ENCODE measurements around the gene MPZL2.

Gene MPZL2

GRCh38 chr11:118243993-118244762, 19.9 kb downstream of the MPZL2 start:
- in situ Hi-C loops (cut with MboI; ENCODE audit: low sequenced_read_pairs), result no loop called here

DNA sequence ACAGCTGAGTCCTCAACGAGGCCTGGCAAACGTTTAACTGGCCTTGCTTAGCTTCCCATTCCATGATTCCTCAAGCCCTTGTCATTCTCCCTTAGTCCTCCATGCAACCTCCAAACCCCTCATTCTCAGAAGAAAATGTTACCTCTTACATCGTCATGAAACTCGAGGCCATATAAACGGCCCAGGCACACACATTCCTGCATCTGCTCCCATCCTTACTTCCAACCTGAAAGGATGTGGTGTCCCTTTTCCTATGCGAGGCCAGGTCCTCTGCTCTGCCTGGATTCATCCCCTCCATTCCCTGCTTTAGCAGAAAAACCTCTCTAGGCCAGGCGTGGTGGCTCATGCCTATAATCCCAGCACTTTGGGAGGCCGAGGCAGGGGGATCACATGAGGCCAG, 20.9 kb downstream of the MPZL2 start:
- in situ Hi-C loops (cut with MboI; ENCODE audit: low sequenced_read_pairs), result no loop called here

GRCh38 chr11:118241764-118242098, 22.4 kb downstream of the MPZL2 start:
- in situ Hi-C loops (cut with MboI; ENCODE audit: low sequenced_read_pairs), result no loop called here

GRCh38 chr11:118240999-118241763, 22.9 kb downstream of the MPZL2 start:
- in situ Hi-C loops (cut with MboI; ENCODE audit: low sequenced_read_pairs), result no loop called here

DNA sequence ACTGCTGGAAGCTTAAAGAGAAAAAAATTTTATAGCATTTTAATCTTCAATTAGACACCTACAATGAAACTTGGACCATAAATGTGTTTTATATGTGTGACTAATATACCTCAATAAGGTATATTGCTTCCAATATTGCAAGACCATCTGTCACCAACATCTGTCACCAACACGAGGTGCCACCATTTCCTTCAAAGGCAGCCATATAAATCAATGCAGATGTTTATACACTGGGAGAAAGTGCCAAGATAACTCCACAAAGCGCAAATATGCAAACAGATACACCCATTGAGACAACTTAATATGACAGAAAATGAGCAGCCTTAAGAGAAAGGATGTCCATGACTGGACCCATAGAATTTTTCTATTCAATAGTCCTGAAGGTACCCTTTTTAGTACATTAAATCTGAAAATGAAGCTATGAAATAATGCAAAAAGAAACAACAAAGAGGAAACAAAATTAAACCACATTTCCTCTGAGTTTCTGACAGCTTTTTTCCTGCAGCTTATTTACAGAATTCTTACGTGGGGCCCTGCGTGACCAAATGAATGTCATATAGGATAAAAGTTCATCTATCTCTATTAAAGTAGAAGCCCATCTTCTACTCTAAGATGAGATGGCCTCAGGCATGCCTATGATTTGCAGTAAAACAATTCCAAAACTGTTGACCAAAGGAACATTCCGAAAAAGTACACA, 24.4 kb downstream of the MPZL2 start:
- in situ Hi-C loops (cut with MboI; ENCODE audit: low sequenced_read_pairs), result no loop called here

DNA sequence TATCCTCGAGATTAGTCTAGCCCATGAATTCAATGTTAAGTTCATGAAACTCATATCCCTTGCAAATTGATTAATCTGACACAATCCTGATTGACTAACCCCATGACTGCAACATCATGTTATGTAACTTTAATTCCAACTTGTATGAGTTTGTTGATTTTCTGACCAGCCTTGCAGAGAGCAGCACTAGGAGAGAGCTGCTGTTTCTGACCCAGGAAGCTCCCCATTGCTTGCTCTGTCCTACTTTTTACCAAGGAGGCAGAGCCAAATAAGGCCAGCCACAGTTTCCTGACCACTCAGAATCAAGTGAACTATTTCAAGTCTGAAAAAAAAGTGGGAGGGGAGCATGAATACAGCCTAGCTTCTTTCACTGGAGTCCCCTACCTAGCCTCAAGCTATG, 25.2 kb downstream of the MPZL2 start:
- in situ Hi-C loops (cut with MboI; ENCODE audit: low sequenced_read_pairs), result no loop called here

- in situ Hi-C loops (cut with MboI; ENCODE audit: low sequenced_read_pairs), result no loop called here
These were observed 25.7 kb downstream of the MPZL2 start for GRCh38 chr11:118238421-118238820.

DNA sequence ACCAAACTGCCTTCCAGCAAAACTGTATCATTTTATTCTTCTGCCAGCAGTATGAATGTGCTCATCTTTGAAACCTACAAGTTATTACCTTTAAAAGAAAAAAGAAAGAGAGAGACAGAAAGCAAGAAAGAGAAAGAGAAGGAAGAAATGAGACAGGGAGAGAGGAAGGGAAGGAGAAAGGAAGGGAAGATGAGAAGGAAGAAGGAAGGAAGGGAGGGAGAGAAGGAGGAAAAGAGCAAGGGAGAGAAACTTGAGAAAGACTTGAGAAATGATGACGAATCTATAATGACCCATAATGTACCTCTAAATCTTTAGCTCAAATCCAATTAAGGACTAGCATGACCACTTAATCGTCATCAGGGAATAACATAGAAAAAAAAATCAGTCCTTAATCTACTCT, 27.9 kb downstream of the MPZL2 start:
- in situ Hi-C loops (cut with MboI; ENCODE audit: low sequenced_read_pairs), result no loop called here

GRCh38 chr11:118234833-118235232, 29.3 kb downstream of the MPZL2 start:
- in situ Hi-C loops (cut with MboI; ENCODE audit: low sequenced_read_pairs), result no loop called here

GRCh38 chr11:118233850-118234249, 30.2 kb downstream of the MPZL2 start:
- in situ Hi-C loops (cut with MboI; ENCODE audit: low sequenced_read_pairs), result no loop called here

- in situ Hi-C loops (cut with MboI; ENCODE audit: low sequenced_read_pairs), result no loop called here
These were observed 30.7 kb downstream of the MPZL2 start for GRCh38 chr11:118233377-118233776.

DNA sequence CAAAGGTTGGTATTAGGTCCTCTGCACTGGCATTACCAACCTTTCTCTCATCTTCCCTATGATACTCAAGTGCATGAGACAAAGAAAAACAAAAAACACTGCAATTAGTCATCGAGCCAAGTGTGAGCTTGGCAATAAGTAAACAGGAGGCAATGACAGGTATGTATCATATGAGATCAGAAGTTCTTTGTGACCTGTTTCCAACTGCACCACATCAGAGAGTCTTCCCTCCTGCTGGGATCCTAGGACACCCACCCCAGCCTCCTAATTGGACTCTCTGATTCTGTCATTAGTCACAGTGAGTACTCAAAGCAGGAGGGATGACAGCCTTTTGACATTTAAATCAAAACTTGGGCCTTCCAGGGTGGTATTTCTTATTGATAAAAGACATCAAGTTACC, 31.4 kb downstream of the MPZL2 start:
- in situ Hi-C loops (cut with MboI; ENCODE audit: low sequenced_read_pairs), result no loop called here

- in situ Hi-C loops (cut with MboI; ENCODE audit: low sequenced_read_pairs), result no loop called here
These were observed 32.6 kb downstream of the MPZL2 start for GRCh38 chr11:118231461-118231860.

DNA sequence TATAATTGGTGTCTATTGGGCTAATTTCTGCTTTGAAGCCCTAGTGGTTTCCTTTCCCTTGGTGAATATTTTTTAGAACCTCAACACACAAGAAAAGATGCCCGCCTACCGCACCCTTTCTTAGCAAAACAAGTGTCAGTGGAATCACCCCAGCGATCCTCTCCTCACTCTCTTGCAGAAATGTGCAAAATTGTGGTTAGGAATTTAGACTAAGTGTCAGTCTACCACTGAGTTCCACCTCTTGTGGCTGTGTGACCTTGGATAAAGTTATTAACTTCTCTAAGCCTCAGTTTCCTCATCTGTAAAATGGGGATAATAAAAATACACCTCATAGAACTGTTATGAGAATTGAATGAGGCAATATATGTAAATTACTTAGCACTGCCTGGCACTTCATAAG, 34.0 kb downstream of the MPZL2 start:
- in situ Hi-C loops (cut with MboI; ENCODE audit: low sequenced_read_pairs), result no loop called here

GRCh38 chr11:118229274-118229847, 34.7 kb downstream of the MPZL2 start:
- in situ Hi-C loops (cut with MboI; ENCODE audit: low sequenced_read_pairs), result no loop called here

DNA sequence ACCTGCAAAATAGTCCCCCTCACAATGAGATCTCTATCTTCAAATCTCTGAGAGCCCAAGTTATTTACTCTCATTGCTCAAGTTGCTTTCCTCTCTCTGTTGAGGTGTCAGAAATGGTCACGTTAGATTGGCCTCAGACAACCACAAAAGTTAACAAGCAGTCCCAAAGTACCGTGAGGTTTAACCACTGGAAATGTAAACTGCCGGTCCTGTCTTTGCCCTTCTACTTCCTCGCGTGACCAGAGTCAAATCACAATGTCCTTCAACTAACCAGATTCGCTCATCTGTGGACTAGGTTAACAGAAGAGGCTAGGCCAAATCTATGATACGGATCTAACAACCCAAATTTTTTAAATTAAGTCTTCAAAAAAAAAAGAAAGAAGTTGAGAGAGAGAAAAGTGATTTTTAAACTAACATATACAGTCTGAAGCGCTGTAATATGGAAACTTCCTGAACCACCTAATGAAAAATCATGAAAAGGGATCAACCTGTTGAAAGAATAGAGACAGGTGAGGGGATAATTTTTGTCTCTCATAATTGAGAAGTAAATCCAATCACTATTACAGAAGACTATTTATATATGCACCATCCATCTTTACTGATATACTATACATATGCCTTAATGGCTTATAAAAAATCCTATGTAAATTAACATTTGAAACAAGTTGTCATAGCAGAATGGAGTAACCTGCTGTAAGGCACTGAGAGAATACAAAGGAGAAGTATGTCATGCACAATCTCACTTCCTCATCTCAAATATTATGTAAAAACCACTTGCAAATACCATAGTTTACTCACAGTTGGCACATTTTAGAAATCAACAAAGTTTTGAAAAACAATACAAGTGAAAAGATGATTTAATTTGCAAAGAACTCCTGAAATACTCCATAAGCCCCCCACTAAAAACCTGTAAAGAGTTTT, 36.0 kb downstream of the MPZL2 start:
- in situ Hi-C loops (cut with MboI; ENCODE audit: low sequenced_read_pairs), result no loop called here

GRCh38 chr11:118226781-118227180, 37.3 kb downstream of the MPZL2 start:
- in situ Hi-C loops (cut with MboI; ENCODE audit: low sequenced_read_pairs), result no loop called here

- in situ Hi-C loops (cut with MboI; ENCODE audit: low sequenced_read_pairs), result no loop called here
These were observed 37.8 kb downstream of the MPZL2 start for GRCh38 chr11:118226296-118226695.

DNA sequence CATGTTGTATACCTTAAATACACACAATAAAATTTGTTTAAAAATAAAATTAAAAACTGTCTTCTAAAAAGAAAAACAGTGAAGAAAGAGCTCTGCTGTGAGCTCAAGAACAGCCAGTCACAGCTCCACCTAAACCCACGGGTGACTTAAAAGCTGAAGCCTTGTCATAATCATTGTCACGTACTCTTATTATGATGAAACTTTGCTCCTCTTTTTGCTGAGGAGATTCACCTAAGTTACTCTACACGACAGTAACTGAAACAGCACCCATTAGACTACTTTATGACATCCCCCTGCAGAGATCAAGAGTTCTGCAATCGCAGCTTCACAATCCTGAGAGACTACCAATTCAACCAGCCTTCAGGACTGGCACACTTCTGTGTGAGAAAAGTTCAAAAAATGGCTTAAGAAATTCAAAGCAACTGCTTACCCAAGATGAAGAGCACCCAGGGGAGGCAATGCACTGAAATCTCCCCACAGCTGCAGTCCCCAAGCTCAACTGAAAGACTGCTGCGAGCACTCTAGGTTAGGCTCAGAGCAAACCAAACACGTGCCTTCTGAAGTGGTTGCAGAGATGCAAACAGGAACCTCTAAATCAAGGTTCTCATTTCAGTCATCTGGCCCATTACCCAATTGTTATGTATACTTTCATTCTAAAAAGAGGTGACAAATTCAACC, 39.4 kb downstream of the MPZL2 start, which contains the start of gene JAML:
JAML (minus strand) TSS at position 501 of the 678 bp plus-strand sequence. CDS start 10,145 bp downstream, outside the sequence.
- in situ Hi-C loops (cut with MboI; ENCODE audit: low sequenced_read_pairs), result no loop called here

- in situ Hi-C loops (cut with MboI; ENCODE audit: low sequenced_read_pairs), result no loop called here
These were observed 40.1 kb downstream of the MPZL2 start for GRCh38 chr11:118223992-118224391.
